ENCODE measurements around the gene SORCS2. TPM values are rescaled to one million over a fixed set of nuclear protein-coding genes. Genes with fewer than 3 reads are reported as not detected.

SORCS2 gene
- total and polyA plus RNA-seq, 2 of the 4 experiments (the other 2 are of a cell fraction): 0.36 to 0.62 TPM

- no peak overlapping the region for H3K4me3 ChIP-seq (ENCODE audit: insufficient read depth, low read depth, low read length)
- no peak overlapping the region for H2BK120ac ChIP-seq (ENCODE audit: low read depth, low read length)
- WGBS, 2 experiments (ENCODE audit: extremely low coverage in 2 of 2, insufficient read length in 1 of 2): 77% methylated on average over 13 of the region's 15 CpGs; no CpG with 5 or more reads in 1 of the 2 experiments
- H3K56ac ChIP-seq (ENCODE audit: extremely low read depth, insufficient read depth, low read length): no peak overlapping the region
- no peaks in the 10 kb centered on the region for H4K20me1 ChIP-seq (ENCODE audit: insufficient read depth, low read length)
- no peak for ATAC-seq (ENCODE audit: low read depth)
- H3K9me3 ChIP-seq (ENCODE audit: control insufficient read depth, insufficient read depth, low read length): peaks cover 8% of the 10 kb centered on the region
- H3K9ac ChIP-seq (ENCODE audit: low read depth, low read length): no peak overlapping the region
- ChIA-PET CTCF (no interaction called here), POLR2A (ENCODE audit: unreplicated experiment) (no interaction called here)
- in situ Hi-C loops (cut with MboI; ENCODE audit: low sequenced_read_pairs) (no loop called here), dilution Hi-C loops (cut with HindIII; ENCODE audit: low sequenced_read_pairs, unreplicated experiment) (no loop called here), intact Hi-C loops (cut with micrococcal nuclease) (no loop called here)
- no peak overlapping the region for H3K4ac ChIP-seq (ENCODE audit: low read depth, low read length)
- H3K14ac ChIP-seq (replicated peaks; ENCODE audit: low read depth, low read length): no peak overlapping the region
- H2BK5ac ChIP-seq (ENCODE audit: low read depth, low read length, poor library complexity, severe bottlenecking): no peak overlapping the region
- H3K4me1 ChIP-seq (ENCODE audit: control insufficient read depth, insufficient read depth, low read length): no peaks in the 10 kb centered on the region
- H2AK5ac ChIP-seq (ENCODE audit: low read depth, low read length): no peak overlapping the region
- no peak overlapping the region for H4K8ac ChIP-seq (ENCODE audit: low read depth in 2 of 2, low read length in 2 of 2)
- no peaks in the 10 kb centered on the region for H3K36me3 ChIP-seq (ENCODE audit: control insufficient read depth, insufficient read depth, low read length)
- no peak overlapping the region for H2AFZ ChIP-seq (replicated peaks; ENCODE audit: low read length, poor library complexity)
- no peaks in the 10 kb centered on the region for H3K9me1 ChIP-seq (ENCODE audit: insufficient read depth, low read length)
- H3K23ac ChIP-seq (ENCODE audit: low read depth, low read length): no peak overlapping the region
- H3K79me1 ChIP-seq (ENCODE audit: low read depth in 1 of 2, low read length in 2 of 2): no peaks in the 10 kb centered on the region
- no peak overlapping the region for H2BK20ac ChIP-seq (ENCODE audit: low read depth, low read length)
- no peak overlapping the region for H3K27ac ChIP-seq (ENCODE audit: insufficient read depth, low read length)
- no TSS peak for BruUV-seq (replicated peaks)
- H4K5ac ChIP-seq (ENCODE audit: low read depth, low read length): no peak overlapping the region
- H2AK9ac ChIP-seq (replicated peaks; ENCODE audit: low read depth, low read length, poor library complexity): peak overlapping the region; percentile 55
- no peak overlapping the region for H2BK15ac ChIP-seq (ENCODE audit: low read depth, low read length)
- no peak for DNase-seq
- TF ChIP-seq ELK1 (IDR thresholded peaks at IDR 0.05; ENCODE audit: borderline replicate concordance, low read depth, low read length) (no peak), MAZ (IDR thresholded peaks at IDR 0.05; ENCODE audit: borderline replicate concordance, low read depth, low read length) (no peak), FOS (IDR thresholded peaks at IDR 0.05; ENCODE audit: low read depth, low read length) (no peak), MXI1 (IDR thresholded peaks at IDR 0.05; ENCODE audit: borderline replicate concordance, low read depth, low read length) (no peak), RFX5 (IDR thresholded peaks at IDR 0.05; ENCODE audit: low read depth, low read length) (no peak), USF2 (IDR thresholded peaks at IDR 0.05; ENCODE audit: low read depth, low read length) (no peak), CTCF (conservative IDR thresholded peaks at IDR 0.05; ENCODE audit: low read depth, low read length) (no peak), RAD21 (IDR thresholded peaks at IDR 0.05; ENCODE audit: low read length) (no peak), CHD1 (IDR thresholded peaks at IDR 0.05; ENCODE audit: low read depth, low read length) (no peak), NFE2L2 (IDR thresholded peaks at IDR 0.05; ENCODE audit: low read depth, low read length) (no peak), BHLHE40 (IDR thresholded peaks at IDR 0.05; ENCODE audit: low read depth, low read length) (no peak)
- H3K27me3 ChIP-seq (ENCODE audit: control insufficient read depth, insufficient read depth, low read length): peaks cover 43% of the 10 kb centered on the region
- no peak overlapping the region for H3K4me2 ChIP-seq (ENCODE audit: low read depth, low read length)
- H4K91ac ChIP-seq (ENCODE audit: insufficient read depth, low read depth, low read length): no peak overlapping the region
- no peak overlapping the region for H3K18ac ChIP-seq (ENCODE audit: low read depth, low read length)
Observed at GRCh38 chr4:7677086-7677485, 484.7 kb downstream of the SORCS2 start.
